ENCODE data around the gene RABGAP1L.

GRCh38 chr1:174800216-174800851 lies 641.0 kb downstream of the RABGAP1L start:
- no peak for TF ChIP-seq CTCF (conservative IDR thresholded peaks at IDR 0.05)
- no peak for TF ChIP-seq EZH2 (IDR thresholded peaks at IDR 0.05; ENCODE audit: low read depth)
